GM19193 (cell line): ENCODE results near the gene DNASE1L1.

Experiments
- POLR2A ChIP-seq: IDR thresholded peaks from 4 replicates; pipeline ENCODE4 v1.6.1; 2011; ENCODE audit not compliant: insufficient read depth, insufficient read length; ENCODE audit errors: extremely low read depth

Gene DNASE1L1

GRCh38 chrX:154428176-154429171 is 19.4 kb upstream of the DNASE1L1 start, which contains the start of gene ATP6AP1:
ATP6AP1 (plus strand) TSS chrX:154428677; CDS start chrX:154428693, 16 bp downstream.
- peak; percentile 48 for TF ChIP-seq POLR2A

- TF ChIP-seq POLR2A = no peak
Observed at GRCh38 chrX:154426916-154427770, 18.1 kb upstream of the DNASE1L1 start.

GRCh38 chrX:154420402-154420756 is 11.3 kb upstream of the DNASE1L1 start:
- no peak for TF ChIP-seq POLR2A

- TF ChIP-seq POLR2A = no peak
Observed at GRCh38 chrX:154419688-154420401, 10.8 kb upstream of the DNASE1L1 start.

- TF ChIP-seq POLR2A = no peak
Observed at GRCh38 chrX:154419189-154419588, 10.1 kb upstream of the DNASE1L1 start.

- no peak for TF ChIP-seq POLR2A
Observed at GRCh38 chrX:154417157-154417556, 8.1 kb upstream of the DNASE1L1 start.

- TF ChIP-seq POLR2A = no peak
Observed at GRCh38 chrX:154413142-154413541, 4.1 kb upstream of the DNASE1L1 start.

GRCh38 chrX:154412468-154412867 is 3.4 kb upstream of the DNASE1L1 start:
- no peak for TF ChIP-seq POLR2A

- peak; percentile 28 for TF ChIP-seq POLR2A
Observed at GRCh38 chrX:154411981-154412340, 2.9 kb upstream of the DNASE1L1 start.

GRCh38 chrX:154408659-154409221 is 314 bp downstream of the DNASE1L1 start:
- no peak for TF ChIP-seq POLR2A

- no peak for TF ChIP-seq POLR2A
Observed at GRCh38 chrX:154404625-154405192, 4.3 kb downstream of the DNASE1L1 start.

- no peak for TF ChIP-seq POLR2A
Observed at GRCh38 chrX:154403858-154404257, 5.2 kb downstream of the DNASE1L1 start.

- no peak for TF ChIP-seq POLR2A
Observed at GRCh38 chrX:154403192-154403591, 5.9 kb downstream of the DNASE1L1 start.

- TF ChIP-seq POLR2A = no peak
Observed at GRCh38 chrX:154402622-154403127, 6.4 kb downstream of the DNASE1L1 start.

- TF ChIP-seq POLR2A = no peak
Observed at GRCh38 chrX:154401918-154402621, 7.0 kb downstream of the DNASE1L1 start.
